Right renal pelvis (tissue), 4 donors: ENCODE measurements around the gene RHOH. TPM values are rescaled to one million over a fixed set of nuclear protein-coding genes. Genes with fewer than 3 reads are reported as not detected.

Experiments used
- DNase-seq, 4 donors: peaks; one replicate each; pipeline ENCODE4 v3.0.0-alpha.2; 2013; ENCODE audit warnings: low read depth in 4 of 4, low spot score in 3 of 4, missing footprints in 1 of 4
- polyA plus RNA-seq, 4 donors: library from polyadenylated mRNA; unstranded; fragments of 120-200 nt; gene quantifications; one replicate each; pipeline ENCODE4 v1.2.1, GENCODE V29; 2013; ENCODE audit not compliant: insufficient read length in 4 of 4

The RHOH gene
- polyA plus RNA-seq, 4 donors, result 0.28 to 0.86 (median 0.55) TPM

- no peak for DNase-seq
Measured at GRCh38 chr4:40186665-40187014, 10.2 kb upstream of the RHOH start.

DNA sequence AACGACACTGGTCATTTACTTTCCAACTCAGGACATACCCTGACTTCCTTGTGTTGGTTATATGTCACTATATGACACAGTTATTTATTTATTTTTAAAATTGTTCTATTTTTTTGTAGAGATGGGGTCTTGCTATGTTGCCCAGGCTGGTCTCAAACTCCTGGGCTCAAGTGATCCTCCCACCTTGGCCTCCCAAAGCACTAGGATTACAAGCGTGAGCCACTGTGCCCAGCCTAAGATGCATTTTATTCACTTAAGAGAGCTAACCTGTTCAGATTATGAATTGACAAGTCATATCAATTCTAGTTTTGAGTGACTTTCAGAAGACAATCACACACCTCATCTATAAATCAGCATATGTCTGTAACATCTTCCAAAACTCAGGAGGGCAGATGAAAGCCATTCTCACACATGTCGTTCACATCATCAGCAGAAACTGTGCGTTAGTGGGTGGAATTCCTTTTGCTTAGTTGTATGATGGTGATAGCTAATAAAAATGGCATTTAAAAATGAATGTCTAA lies 9.4 kb upstream of the RHOH start:
- DNase-seq, result no peak

GRCh38 chr4:40190019-40190418 lies 6.8 kb upstream of the RHOH start:
- DNase-seq, result no peak

- no peak for DNase-seq
Measured at GRCh38 chr4:40190465-40190864, 6.4 kb upstream of the RHOH start.

DNA sequence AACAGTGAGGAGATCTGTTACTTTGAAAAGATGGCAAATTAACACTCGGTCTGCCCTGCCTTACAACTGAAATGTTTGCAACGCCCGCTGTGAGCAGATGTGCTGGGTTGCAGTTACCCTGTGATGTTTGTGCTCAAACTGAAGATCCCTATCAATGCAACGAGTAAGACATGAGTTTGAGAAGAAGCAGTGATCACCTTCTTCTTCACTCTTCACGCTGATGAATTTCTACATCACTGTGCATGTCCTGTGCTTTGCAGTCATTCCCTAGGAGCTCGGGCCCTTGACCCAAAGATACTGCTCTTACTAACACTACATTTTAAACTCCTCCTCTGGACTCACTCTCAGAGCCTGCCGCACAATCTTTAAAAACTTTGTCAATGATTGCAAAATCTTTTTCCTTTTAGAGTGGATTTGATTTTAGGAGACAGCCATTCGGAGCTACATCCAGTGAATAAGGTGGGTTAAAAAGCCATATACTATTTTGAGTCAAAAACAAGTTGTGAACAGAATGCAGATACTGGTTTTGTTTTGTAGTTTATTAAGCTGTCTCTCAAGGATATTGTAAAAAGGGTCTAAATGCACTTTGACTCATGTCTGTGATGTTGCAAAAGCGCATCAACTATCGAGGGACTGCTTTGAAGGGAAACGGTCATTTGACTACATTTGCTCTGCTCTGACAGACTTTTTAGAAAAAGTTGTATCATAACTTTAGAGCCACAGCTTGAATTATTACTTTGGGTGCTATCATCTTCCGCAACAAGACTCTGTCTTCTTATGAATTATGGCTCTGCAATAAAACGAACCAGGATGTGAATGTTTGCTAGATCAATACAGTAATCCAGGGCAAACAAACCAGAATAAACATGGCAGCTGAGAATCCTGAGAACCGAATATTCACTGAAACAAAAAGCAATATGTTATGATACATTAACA lies 5.7 kb upstream of the RHOH start:
- no peak for DNase-seq

DNA sequence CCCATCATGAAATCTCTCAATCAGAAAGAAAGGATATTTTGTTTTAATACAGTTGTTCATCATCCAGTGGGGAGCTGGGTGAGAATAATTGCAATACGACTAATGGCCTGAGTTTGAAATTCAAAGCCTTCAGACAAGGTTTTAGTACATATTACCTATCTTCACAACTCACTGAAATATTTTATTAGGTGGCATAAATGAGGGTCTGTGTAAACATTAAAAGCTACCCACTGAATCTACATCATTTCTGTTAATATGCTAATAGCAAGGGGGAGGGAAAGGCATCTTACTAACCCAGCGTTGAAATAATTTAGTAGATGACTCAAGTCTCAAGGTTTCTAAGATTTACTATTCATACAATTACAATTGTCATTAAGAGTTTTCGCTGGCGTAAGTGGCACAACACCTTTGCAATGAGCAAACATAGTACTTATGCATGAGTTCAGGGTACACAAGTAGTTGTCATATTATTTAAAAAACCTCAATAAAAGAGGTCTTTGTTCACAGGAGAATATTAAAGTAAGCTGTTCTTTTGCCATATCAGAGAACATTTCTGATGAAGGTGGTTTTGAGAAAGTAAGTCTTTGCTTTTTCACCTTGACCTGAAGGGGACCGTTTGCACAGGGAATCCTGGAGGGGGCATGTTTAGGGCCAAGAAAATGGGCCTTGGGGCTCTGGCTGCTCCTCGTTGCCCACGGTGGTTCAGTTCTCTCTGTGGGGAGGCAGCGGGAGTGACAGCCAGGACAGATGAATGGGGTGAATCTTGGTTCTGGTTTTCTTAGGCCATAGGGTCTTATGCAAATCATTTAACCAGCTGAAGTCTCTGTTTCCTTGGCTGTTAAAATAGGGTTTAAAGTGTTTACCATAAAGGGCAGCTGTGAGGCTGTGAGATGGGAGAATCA lies 4.5 kb upstream of the RHOH start:
- DNase-seq, result no peak

DNA sequence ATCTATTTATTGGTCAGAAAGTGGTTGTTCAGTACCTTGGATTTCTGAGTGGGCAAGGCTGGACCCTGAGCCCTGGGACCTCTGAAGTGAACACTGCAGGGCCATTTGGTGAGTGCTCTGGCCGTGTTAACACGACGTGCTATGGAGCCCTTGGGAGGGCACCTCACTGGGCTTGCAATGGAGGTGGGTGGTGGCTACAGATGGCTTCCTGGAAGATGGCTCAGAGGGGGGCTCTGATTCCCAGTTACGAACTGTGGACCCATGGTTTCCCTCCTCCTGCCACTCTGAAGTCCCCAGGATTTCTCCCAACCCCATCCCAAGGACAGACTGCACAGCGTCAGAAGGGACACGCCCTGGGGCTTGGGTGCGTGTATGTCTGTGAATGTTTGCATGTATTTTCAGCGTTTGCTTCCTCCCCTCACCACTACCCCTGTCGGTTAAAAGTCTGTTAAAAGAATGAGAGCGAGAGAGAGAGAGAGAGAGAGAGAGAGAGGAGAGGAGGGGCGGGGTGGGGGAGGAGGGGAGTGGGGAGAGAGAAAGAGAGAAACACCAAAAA lies 3.7 kb upstream of the RHOH start:
- DNase-seq, result no peak

DNA sequence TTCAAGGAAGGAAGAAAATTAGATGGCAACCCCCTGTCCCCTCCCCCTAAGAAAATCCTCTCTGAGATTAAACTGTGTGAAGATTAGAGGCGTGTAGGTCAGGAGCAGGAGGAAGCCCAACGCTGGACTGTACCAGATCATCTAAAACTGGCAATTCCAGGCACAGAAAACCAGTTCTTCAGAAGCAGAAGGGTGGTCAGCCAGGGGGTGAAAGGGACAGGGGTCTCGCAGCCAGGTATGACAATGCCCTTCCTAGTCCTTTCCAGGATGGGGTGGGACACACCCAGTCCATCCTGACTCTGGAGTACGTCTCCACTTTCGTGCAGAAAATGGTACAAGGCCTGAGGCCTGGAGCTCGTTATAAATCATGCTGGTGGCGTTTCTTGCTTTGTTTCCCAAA lies 3.3 kb upstream of the RHOH start:
- DNase-seq, result no peak

- no peak for DNase-seq
Measured at GRCh38 chr4:40194602-40195161, 2.1 kb upstream of the RHOH start.

DNA sequence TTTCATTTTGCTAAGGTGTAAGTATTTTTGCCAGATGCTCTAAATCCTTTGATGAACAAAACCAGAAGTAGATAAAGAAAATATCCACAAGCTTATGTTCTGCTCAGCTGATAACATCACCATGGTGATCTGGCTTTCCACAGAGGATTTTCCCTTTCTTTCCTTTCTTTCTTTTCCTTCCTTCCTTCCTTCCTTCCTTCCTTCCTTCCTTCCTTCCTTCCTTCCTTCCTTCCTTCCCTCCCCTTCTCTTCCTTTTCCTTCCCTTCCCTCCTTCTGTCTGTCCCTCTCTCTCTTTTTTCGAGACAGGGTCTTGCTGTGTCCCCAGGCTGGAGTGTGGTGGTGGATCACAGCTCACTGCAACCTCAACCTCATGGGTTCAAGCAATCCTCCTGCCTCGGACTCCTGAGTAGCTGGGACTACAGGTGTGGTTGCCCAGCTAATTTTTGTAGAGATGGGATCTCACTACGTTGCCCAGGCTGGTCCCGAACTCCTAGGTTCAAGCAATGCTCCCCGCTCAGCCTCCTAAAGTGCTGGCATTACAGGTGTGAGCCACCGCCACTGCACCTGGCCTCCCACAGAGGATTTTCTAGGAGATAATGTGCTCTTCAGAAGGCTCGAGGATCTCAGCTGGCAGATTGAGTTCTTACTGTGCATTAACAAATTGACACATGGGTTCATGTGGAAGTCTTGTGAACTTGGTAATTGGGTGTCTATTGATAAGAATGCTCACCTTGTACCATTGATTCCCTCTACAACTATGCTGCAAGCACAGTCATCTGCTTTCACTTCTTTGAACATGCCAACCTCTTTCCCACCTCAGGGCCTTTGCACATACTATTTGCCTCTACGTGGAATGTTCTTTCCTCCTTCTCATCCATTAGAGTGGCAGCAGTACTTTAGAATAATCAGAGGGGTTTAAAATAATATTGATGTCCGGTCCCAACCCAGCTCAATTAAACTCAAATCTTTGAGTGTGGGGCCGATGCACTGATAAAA lies 1.4 kb upstream of the RHOH start:
- DNase-seq, result no peak

- DNase-seq, result no peak
Measured at GRCh38 chr4:40196272-40196671, 559 bp upstream of the RHOH start.

GRCh38 chr4:40197879-40198689 lies 1.3 kb downstream of the RHOH start:
- DNase-seq, result no peak

DNA sequence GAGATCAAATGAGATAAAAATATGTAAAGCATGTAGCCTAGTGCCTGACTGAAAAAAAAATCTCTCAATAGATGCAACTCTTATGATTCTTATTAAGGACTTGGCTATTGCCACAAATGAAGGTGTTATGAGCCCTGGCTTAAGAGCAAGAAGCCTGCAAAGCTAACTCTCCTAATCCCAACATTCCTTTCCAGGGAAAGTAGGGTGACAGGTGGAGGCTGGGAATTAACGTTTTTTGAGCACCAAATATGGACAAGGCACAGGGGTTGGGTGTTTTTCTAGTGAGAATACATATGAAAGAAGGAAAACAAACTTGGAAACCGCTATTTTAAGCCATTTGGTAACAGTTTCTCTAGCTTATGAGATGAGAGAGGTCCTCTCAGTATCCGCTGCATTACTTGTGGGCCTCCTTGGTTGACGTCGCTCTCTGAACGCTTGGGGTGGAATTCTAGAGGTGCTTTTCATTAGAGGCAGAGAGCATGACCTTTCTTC lies 2.4 kb downstream of the RHOH start:
- no peak for DNase-seq

DNA sequence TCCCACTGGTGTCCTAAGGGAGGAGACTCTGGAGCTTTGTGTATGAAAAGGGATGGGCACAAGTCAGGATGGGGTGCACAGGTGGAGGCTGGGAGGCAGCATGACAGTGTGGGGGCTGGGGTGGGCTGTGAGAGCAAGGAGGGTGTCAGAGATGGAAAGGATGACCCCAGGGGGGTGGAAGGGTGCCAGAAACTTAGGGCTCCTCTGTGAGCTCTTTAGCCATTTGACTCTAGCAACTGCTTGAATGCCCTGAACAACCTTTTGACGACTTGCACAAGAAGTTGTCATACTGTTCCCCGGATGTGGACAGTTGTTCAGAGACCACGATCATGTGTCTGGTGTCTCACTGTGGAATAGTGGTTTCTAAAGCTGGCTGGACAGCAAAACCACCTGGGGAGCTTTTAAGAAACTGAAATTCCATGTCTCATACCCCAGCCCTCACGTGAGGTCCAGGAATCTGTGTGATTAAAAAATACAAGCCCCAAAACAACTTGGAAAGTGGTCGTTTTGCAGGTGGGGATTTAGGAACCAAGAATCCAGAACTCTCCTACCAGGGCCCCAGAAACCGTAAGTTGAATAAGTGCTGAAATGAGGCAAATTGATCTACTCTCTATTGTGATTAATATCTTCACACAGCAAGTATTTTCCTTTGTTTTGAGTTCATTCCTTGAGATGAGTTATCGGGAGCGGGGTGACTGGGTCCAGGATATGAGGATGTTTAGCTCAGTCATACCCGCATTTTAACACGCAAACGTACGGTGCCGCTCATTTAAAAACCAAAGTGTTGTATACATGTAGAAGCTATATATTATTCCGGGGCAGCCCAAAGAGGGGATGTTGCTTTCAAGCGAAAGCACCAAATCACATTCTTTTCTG lies 3.4 kb downstream of the RHOH start:
- no peak for DNase-seq

- DNase-seq, result no peak
Measured at GRCh38 chr4:40200875-40201801, 4.3 kb downstream of the RHOH start.

GRCh38 chr4:40201898-40202297 lies 5.1 kb downstream of the RHOH start:
- DNase-seq, result no peak
